Neural cell (in vitro differentiated cells): ENCODE results near the gene EIF3B. TPM values are rescaled to one million over a fixed set of nuclear protein-coding genes. Genes with fewer than 3 reads are reported as not detected.

Experiments
- H2AFZ ChIP-seq: fragments of 200-600, 300-800 bp; sonication (generic), shearing (Covaris generic); 2 replicates; pipeline ENCODE4 v1.6.0; 2014; ENCODE audit warnings: low read depth, mild to moderate bottlenecking, antibody characterized with exemption, low read length, moderate library complexity
- H3F3A ChIP-seq: fragments of 200-600 bp; shearing (Covaris generic); 2 replicates; pipeline ENCODE4 v1.6.1; 2016; ENCODE audit warnings: mild to moderate bottlenecking, moderate library complexity, mixed read lengths, antibody characterized with exemption, low read length; ENCODE audit not compliant: insufficient read depth, poor library complexity, severe bottlenecking
- H3K27ac ChIP-seq: fragments of 200-600, 300-800 bp; sonication (generic), shearing (Covaris generic); 2 replicates; pipeline ENCODE4 v1.5.1; 2014; ENCODE audit warnings: mild to moderate bottlenecking, low read length, moderate library complexity
- H3K27me3 ChIP-seq: fragments of 300-800, 200-600 bp; sonication (generic), shearing (Covaris generic); 2 replicates; pipeline ENCODE4 v1.6.0; 2014; ENCODE audit warnings: mild to moderate bottlenecking, low read depth, low read length, moderate library complexity; ENCODE audit not compliant: insufficient read depth
- H3K36me3 ChIP-seq: fragments of 300-800, 200-600 bp; sonication (generic), shearing (Covaris generic); 2 replicates; pipeline ENCODE4 v1.5.1; 2014; ENCODE audit warnings: mild to moderate bottlenecking, antibody characterized with exemption, low read length, moderate library complexity; ENCODE audit not compliant: insufficient read depth
- H3K4me2 ChIP-seq: fragments of 300-800, 200-600 bp; sonication (generic), shearing (Covaris generic); 2 replicates; pipeline ENCODE4 v1.6.0; 2014; ENCODE audit warnings: mild to moderate bottlenecking, low read length
- H3K4me3 ChIP-seq: fragments of 300-800, 200-600 bp; sonication (generic), shearing (Covaris generic); 2 replicates; pipeline ENCODE4 v1.5.1; 2014; ENCODE audit warnings: mild to moderate bottlenecking, low read length, moderate library complexity
- H3K79me2 ChIP-seq: fragments of 200-600 bp; shearing (Covaris generic); replicated peaks from 2 replicates; pipeline ENCODE4 v1.6.0; 2014; ENCODE audit warnings: mild to moderate bottlenecking, low read length, moderate library complexity; ENCODE audit not compliant: insufficient read depth
- H3K9ac ChIP-seq: fragments of 300-800, 200-600 bp; sonication (generic), shearing (Covaris generic); 2 replicates; pipeline ENCODE4 v1.6.1; 2016; ENCODE audit warnings: mild to moderate bottlenecking, low read length, mixed read lengths
- H3K9me2 ChIP-seq: fragments of 200-600 bp; shearing (Covaris generic); 2 replicates; pipeline ENCODE4 v1.6.1; 2016; ENCODE audit warnings: mild to moderate bottlenecking, low read length, mixed read lengths; ENCODE audit not compliant: insufficient read depth
- H3K9me3 ChIP-seq: fragments of 200-600, 300-800 bp; sonication (generic), shearing (Covaris generic); 2 replicates; pipeline ENCODE4 v1.6.1; 2016; ENCODE audit warnings: mild to moderate bottlenecking, mixed run types, low read length, moderate library complexity, mixed read lengths
- H4K20me1 ChIP-seq: fragments of 200-600 bp; shearing (Covaris generic); 2 replicates; pipeline ENCODE4 v1.6.1; 2016; ENCODE audit warnings: mild to moderate bottlenecking, mixed run types; ENCODE audit not compliant: insufficient read depth
- EP300 ChIP-seq: fragments of 450-650 bp; conservative IDR thresholded peaks from 2 replicates; pipeline ENCODE4 v1.6.1; 2014; ENCODE audit warnings: antibody characterized with exemption, mild to moderate bottlenecking, moderate library complexity; ENCODE audit not compliant: poor library complexity, severe bottlenecking
- EZH2 ChIP-seq: fragments of 200-600, 300-800 bp; shearing (Covaris generic), sonication (generic); IDR thresholded peaks from 2 replicates; pipeline ENCODE4 v1.6.1; 2014; ENCODE audit warnings: antibody characterized with exemption, low read length, borderline replicate concordance, mild to moderate bottlenecking; ENCODE audit not compliant: insufficient read depth, poor library complexity, severe bottlenecking
- MXI1 ChIP-seq: fragments of 450-650 bp; conservative IDR thresholded peaks from 2 replicates; pipeline ENCODE4 v1.6.1; 2014; ENCODE audit warnings: antibody characterized with exemption, mild to moderate bottlenecking; ENCODE audit not compliant: poor library complexity, severe bottlenecking
- POLR2AphosphoS5 ChIP-seq: IDR thresholded peaks from 2 replicates; pipeline ENCODE4 v1.6.1; 2012
- RAD21 ChIP-seq: fragments of 450-650 bp; conservative IDR thresholded peaks from 2 replicates; pipeline ENCODE4 v1.6.1; 2014; ENCODE audit warnings: antibody characterized with exemption, mild to moderate bottlenecking, moderate library complexity
- SMC3 ChIP-seq: fragments of 450-650 bp; conservative IDR thresholded peaks from 2 replicates; pipeline ENCODE4 v1.6.1; 2014; ENCODE audit warnings: antibody characterized with exemption, mild to moderate bottlenecking, moderate library complexity; ENCODE audit not compliant: poor library complexity
- TAF1 ChIP-seq: IDR thresholded peaks from 2 replicates; pipeline ENCODE4 v1.6.1; 2012; ENCODE audit warnings: low read depth
- polyA plus RNA-seq: library from polyadenylated mRNA; depleted of rRNA; stranded (reverse); fragments of >200 nt; gene quantifications from 2 replicates; pipeline ENCODE4 v1.2.3, GENCODE V29; 2014
- TF ChIP-seq, protein P1 (sequence below): IDR thresholded peaks from 2 replicates; pipeline ENCODE4 v1.6.1; 2012; ENCODE audit warnings: borderline replicate concordance
- TF ChIP-seq, protein P2 (sequence below): fragments of 450-650 bp; IDR thresholded peaks from 2 replicates; pipeline ENCODE4 v1.5.1; 2014; ENCODE audit warnings: antibody characterized with exemption, mild to moderate bottlenecking, moderate library complexity; ENCODE audit not compliant: poor library complexity, severe bottlenecking

The EIF3B gene
- polyA plus RNA-seq, 1 donor from 2014 or later: 65.1 TPM

DNA sequence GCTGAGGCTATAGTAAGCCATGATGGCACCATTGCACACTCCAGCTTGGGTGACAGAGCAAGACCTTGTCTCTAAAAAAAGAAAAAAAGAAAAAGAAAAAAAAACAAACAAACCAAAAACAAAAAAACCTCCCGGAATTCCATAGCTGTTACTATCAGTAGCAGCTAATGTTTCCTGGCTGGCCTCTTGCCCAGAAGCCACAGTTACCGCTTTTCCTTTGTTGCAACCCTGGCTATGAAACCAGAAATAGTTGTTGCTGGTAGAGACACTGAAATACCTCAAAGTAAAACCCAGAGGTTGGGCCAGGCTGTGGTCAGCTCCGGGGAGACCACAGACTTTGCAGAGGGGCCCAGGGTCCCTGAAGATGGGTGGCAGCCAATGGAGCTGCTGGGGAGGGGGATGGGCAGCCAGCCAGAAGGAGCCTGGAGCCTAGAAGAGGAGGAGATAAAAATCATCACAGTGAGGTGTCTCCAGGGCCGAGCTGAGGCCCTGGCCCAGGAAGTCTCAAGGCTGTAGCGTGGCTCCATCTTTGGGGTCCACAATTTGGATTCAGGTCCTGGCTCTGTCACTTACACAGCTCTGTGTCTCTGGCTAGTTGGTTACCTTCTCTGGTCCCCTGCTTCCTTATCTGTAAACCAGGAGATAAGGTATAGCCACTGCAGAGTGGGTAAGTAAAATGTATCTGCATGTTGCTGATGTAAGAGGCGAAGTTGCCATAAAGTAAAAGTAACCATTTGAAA lies 45.4 kb downstream of the EIF3B start:
- Histone ChIP-seq H4K20me1 (no peaks in the 10 kb centered on the region), H3F3A (no peaks in the 10 kb centered on the region), H3K27me3 (no peaks in the 10 kb centered on the region), H3K27ac (no peak overlapping the region), H3K4me2 (no peak overlapping the region), H3K9me3 (no peaks in the 10 kb centered on the region), H3K9me2 (no peaks in the 10 kb centered on the region), H2AFZ (no peak overlapping the region), H3K79me2 (no peaks in the 10 kb centered on the region), H3K36me3 (no peaks in the 10 kb centered on the region), H3K4me3 (no peak overlapping the region), H3K9ac (no peak overlapping the region)
- TF ChIP-seq EP300: no peak
- no peak for TF ChIP-seq TAF1
- TF ChIP-seq MXI1: no peak
- no peak for TF ChIP-seq SMC3
- TF ChIP-seq, protein P1, sequence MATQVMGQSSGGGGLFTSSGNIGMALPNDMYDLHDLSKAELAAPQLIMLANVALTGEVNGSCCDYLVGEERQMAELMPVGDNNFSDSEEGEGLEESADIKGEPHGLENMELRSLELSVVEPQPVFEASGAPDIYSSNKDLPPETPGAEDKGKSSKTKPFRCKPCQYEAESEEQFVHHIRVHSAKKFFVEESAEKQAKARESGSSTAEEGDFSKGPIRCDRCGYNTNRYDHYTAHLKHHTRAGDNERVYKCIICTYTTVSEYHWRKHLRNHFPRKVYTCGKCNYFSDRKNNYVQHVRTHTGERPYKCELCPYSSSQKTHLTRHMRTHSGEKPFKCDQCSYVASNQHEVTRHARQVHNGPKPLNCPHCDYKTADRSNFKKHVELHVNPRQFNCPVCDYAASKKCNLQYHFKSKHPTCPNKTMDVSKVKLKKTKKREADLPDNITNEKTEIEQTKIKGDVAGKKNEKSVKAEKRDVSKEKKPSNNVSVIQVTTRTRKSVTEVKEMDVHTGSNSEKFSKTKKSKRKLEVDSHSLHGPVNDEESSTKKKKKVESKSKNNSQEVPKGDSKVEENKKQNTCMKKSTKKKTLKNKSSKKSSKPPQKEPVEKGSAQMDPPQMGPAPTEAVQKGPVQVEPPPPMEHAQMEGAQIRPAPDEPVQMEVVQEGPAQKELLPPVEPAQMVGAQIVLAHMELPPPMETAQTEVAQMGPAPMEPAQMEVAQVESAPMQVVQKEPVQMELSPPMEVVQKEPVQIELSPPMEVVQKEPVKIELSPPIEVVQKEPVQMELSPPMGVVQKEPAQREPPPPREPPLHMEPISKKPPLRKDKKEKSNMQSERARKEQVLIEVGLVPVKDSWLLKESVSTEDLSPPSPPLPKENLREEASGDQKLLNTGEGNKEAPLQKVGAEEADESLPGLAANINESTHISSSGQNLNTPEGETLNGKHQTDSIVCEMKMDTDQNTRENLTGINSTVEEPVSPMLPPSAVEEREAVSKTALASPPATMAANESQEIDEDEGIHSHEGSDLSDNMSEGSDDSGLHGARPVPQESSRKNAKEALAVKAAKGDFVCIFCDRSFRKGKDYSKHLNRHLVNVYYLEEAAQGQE: no peak
- no peak for TF ChIP-seq EZH2
- no peak for TF ChIP-seq POLR2AphosphoS5
- TF ChIP-seq RAD21: no peak
- TF ChIP-seq, protein P2, sequence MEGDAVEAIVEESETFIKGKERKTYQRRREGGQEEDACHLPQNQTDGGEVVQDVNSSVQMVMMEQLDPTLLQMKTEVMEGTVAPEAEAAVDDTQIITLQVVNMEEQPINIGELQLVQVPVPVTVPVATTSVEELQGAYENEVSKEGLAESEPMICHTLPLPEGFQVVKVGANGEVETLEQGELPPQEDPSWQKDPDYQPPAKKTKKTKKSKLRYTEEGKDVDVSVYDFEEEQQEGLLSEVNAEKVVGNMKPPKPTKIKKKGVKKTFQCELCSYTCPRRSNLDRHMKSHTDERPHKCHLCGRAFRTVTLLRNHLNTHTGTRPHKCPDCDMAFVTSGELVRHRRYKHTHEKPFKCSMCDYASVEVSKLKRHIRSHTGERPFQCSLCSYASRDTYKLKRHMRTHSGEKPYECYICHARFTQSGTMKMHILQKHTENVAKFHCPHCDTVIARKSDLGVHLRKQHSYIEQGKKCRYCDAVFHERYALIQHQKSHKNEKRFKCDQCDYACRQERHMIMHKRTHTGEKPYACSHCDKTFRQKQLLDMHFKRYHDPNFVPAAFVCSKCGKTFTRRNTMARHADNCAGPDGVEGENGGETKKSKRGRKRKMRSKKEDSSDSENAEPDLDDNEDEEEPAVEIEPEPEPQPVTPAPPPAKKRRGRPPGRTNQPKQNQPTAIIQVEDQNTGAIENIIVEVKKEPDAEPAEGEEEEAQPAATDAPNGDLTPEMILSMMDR: no peak

DNA sequence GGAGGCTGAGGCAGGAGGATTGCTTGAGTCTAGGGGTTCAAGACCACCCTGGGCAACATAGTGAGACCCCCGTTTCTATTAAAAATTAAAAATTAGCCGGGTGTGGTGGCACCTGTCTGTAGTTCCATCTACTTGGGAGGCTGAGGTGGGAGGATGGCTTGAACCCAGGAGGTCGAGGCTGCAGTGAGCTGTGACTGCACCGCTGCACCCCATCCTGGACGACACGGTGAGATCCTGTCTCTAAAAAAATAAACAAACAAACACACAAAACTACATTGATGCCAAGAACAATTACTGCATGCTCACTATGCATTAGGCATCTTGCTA lies 48.0 kb downstream of the EIF3B start:
- no peaks in the 10 kb centered on the region for H3K27me3 ChIP-seq
- H3K4me3 ChIP-seq: peak overlapping the region; percentile 79
- H3K9ac ChIP-seq: no peak overlapping the region
- H3K27ac ChIP-seq: no peak overlapping the region
- TF ChIP-seq, protein P1: no peak
- TF ChIP-seq, protein P2: no peak
- no peak for TF ChIP-seq RAD21
- no peak for TF ChIP-seq EZH2
- TF ChIP-seq SMC3: no peak
- TF ChIP-seq EP300: no peak
- TF ChIP-seq MXI1: no peak
- no peak for TF ChIP-seq POLR2AphosphoS5
- no peak for TF ChIP-seq TAF1
- H3K36me3 ChIP-seq: no peaks in the 10 kb centered on the region
- H3F3A ChIP-seq: no peaks in the 10 kb centered on the region
- H3K4me2 ChIP-seq: no peak overlapping the region
- H3K9me2 ChIP-seq: no peaks in the 10 kb centered on the region
- H3K79me2 ChIP-seq: no peaks in the 10 kb centered on the region
- H3K9me3 ChIP-seq: no peaks in the 10 kb centered on the region
- no peak overlapping the region for H2AFZ ChIP-seq
- H4K20me1 ChIP-seq: no peaks in the 10 kb centered on the region
